SIG-M5 treated with dmso at 0.1 percent for 504 hours (cell line): ENCODE results near the gene CMTM4.
"Not testable (repeated sequence)": the region's sequence is repeated elsewhere in the genome, so short reads cannot be mapped to it uniquely, and the experiment has no call there.

Source experiments
- DNase-seq: peaks from one replicate; lab custom pipeline; 2025; ENCODE audit not compliant: unreplicated experiment; lab: John Stamatoyannopoulos, UW

The CMTM4 gene

DNA sequence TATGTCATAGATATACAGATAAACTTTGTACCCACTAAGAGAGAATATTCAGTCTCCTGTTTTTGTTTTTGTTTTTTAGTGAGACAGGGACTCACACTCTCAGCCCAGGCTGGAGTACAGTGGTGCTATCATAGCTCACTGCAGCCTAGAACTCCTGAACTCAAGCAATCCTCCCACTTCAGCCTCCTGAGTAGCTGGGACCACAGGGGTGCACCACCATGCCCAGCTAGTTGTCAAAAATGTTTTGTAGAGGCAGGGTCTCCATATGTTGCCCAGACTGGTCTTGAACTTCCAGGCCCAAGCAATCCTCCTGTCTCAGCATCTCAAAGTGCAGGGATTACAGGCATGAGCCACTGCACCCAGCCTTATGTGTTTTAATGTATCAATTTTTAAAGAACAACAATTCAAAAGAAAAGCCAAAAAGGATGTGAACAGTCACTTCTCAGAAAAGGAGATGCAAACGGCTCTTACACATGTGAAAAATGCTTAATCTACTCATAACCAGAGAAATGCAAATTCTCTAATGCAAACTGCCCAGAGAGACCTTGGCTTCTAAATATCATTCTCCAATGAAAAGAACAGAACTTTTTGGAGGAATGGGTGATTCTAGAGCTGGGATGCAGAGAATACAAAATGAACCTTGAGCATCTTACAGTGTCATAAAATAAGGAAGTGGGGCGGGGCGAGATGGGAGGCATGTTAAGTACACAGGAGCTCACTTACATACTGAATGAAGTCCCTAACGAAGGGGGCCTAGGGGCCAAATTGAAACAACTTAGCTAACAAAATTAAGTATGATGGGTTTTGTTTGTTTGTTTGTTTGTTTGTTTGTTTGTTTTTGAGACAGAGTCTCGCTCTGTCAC is 99.3 kb downstream of the CMTM4 start:
- DNase-seq, result no peak

DNA sequence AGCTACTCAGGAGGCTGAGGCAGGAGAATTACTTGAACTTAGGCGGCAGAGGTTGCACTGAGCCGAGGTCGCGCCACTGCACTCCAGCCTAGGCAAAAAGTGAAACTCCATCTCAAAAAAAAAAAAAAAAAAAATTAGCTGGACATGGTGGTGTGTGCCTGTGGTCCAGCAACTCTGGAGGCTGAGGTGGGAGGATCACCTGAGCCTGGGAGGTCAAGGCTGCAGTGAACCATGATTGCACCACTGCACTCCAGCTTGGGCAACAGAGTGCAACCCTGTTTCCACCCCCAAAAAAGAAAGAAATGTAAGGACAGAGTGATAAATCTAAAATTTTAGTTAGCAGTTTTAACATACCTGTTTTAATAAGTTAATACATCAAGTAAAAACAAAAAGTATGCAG is 100.0 kb downstream of the CMTM4 start:
- not testable (repeated sequence) for DNase-seq

DNA sequence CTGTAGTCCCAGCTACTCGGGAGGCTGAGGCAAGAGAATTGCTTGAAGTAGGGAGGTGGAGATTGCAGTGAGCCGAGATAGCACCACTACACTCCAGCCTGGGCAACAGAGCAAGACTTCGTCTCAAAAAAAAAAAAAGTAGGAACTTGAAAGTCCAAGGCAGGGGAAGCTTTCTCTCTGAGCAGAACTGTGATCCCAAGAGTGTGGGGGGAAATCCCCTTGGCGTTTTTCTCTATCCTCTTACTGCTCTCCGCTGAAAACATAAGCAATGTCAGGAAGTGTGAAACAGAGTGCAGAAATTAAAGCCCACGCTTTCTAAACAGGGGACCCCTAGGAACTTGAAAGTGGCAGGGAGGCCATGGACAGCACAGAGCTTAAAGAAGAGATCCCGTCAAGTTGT is 101.8 kb downstream of the CMTM4 start:
- DNase-seq, result no peak

DNA sequence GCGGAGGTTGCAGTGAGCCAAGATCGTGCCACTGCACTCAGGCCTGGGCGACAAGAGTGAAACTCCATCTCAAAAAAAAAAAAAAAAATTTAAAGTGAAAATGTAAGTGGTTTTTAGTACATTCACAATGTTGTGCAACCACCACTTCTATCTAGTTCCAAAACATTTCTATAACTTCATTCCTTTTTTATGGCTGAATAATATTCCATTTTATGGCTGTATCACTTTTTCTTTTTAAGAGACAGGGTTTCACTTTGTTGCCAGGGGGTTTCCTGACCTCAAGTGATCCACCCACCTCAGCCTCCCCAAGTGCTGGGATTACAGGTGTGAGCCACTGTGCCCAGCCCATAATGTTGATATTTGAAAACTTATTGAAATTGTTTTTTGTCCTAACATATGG is 103.7 kb downstream of the CMTM4 start:
- DNase-seq, result no peak

DNA sequence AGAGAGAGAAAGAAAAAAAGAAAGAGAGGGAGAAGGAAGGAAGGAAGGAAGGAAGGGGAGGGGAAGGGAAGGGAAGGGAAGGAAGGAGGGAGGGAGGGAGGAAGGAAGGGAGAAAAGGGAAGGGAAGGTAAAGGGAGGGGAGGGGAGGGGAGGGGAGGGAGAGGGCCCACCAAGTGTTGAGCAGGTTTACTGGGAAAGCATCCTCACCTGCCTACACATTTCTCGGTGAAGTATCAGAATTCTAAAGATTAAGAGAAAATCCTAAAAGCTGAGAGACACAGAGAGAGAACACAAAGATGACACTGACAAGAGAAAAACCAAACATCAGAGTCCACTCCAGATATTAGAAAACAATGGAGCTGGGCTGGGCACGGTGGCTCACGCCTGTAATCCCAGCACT is 104.3 kb downstream of the CMTM4 start:
- no peak for DNase-seq

DNA sequence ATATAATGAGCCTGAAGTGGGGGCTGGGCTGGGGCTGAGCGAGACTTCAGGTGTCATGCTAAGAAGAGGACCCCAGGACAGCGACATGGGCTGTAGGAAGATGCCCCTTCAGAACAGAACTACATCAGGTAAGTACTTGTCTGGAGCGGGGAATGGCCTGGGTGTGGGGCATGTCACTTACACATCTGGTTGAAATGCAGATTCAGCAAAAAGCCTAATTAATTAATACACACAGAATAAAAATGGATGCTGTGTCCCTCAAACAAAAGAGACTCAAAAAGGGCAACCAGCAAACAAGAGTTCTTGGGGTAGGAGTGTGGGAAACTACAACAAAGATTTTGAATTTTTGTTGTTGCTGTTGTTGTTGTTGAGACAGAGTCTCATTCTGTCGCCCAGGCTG is 105.5 kb downstream of the CMTM4 start:
- no peak for DNase-seq

DNA sequence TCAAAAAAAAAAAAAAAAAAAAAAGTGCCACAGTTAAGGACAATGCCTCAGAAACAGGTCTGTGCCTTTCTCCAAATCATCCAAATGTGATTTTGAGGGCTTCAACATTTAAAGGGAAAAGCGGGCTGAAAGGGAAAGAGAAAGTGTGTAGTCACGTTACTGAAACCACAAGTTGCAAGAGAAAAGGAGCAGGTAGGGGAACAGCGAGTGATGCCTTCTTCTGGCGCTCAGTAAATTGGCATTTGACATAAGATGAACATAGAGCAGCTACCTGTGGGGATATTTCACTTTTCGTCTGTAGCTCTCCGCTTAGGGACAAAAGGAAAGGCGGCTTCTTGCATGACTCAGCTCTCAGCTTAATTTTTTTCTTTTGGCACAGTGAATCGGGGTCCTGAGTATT is 106.2 kb downstream of the CMTM4 start:
- DNase-seq, result no peak

DNA sequence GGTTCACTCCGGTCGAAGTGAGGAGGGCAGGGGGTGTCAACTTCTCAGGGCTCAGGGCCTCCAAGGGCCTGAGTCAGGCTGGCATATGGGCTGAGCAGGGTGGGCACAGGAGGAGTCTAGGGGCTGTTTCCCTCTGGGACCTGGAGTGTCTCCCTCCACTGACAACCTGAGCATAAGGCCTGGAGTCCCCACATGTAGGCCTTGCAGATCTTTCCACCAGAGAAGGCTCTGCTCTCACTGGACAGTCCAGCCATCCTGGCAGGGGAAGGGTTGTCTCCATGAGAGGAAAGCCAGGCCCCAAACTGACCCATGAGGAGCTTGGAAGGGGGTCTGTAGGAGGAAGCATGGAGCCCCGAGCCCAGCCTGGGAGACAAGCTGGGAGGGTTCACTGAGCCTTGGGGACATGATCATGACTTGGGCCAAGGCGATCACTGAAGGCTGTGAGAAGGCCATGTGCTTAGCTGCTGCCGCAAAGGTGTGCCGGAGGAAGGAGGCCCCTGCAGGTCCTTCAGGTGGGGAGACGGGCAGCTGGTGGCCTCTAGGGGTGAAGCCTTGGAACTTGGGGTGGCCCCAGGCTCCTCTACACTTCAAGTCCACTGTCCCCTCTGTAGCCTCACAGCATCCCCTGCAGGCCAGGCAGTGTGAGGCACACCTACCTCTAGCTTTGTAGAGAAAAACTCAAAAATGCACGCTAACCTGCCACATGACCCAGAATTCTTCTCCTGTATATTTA is 107.4 kb downstream of the CMTM4 start:
- DNase-seq, result no peak

DNA sequence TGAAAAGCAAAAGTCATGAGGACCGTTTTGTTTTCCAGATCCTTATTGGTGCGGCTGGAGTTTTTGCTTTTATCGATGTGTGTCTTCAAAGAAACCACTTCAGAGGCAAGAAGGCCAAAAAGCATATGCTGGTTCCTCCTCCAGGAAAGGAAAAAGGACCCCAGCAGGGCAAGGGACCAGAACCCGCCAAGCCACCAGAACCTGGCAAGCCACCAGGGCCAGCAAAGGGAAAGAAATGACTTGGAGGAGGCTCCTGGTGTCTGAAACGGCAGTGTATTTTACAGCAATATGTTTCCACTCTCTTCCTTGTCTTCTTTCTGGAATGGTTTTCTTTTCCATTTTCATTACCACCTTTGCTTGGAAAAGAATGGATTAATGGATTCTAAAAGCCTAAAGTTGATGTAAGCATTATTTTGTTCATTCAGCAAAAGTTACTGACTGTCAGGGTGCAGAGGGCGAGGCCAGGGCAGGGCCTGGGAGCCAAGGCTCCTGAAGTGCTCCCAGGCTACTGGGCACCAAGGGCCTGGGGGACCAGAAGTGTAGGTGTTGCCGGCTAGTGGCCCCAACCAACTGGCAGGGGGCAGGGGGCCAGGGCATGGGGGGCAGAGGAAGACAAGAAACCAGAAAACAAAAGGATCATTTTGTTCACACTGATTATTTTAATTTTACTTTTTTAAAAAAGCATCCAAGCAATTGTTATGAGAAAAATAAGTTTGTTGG is 108.5 kb downstream of the CMTM4 start:
- DNase-seq, result no peak

DNA sequence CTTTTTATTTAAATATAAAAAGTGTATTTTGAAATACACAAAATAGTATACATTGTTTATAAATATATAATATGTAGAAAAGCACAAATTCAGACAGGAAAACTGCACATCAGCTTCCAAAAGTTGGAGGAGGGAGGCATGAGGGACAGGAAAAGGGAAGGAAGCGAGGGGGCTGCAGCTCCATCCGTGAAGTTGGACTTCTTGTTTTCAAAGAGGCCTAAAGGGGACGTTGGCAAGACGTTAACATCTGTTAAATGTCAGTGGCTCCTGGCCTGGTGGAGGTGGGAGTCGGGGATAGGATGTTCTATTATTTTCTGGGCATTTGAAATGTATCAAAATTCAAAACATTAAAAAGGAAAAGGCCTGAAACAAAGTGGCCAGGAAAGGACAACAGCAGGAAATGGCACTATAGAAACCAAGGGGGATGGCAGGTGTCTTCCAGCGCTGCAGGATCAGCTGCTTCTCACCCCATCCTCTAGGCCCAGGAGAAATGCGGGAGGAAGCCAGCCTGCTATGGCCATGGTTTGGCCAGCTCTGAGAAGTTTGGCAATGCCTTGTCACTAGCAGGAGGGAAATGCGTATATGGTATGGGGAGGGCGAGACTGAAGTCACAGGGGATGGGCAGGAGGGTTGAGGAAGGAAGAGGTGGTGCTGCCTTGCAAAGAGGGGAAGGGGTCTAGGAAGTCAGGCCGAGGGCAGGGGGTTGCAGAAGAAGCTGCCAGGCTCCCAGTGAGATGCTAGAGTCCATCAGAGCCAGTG is 110.9 kb downstream of the CMTM4 start:
- DNase-seq, result no peak

DNA sequence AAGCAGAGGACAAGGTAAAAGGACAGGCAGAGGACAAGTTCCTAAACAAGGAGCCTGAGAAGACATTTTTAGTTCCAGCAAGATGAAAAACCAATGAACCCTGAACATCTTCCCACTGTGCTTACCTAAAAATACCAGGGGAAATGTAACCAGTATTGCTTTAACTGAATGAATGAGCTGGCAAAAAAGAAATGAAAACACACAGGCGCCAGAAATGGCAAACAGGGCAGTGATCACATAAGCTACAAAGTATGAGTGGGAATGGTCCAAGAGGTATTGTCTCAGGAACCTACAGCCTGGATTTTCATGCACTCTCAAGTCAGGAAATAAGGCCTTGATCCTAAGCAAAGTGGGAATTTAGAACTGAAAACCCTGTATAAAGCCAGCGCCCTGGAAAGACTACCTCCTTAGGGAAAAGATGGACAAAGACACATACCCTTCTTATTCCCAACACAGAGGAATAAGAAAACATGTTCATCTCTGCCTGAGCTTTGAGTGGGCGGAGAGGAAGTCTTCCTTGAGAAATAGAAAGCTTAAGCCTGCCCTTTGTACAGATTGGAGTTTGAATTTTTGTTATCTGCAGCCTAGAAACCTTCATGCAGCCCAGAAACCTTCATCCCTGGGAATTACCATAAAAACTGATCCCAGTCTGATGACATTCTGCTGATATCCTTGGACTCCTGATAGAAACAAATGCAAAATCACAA is 115.1 kb downstream of the CMTM4 start:
- DNase-seq, result no peak

DNA sequence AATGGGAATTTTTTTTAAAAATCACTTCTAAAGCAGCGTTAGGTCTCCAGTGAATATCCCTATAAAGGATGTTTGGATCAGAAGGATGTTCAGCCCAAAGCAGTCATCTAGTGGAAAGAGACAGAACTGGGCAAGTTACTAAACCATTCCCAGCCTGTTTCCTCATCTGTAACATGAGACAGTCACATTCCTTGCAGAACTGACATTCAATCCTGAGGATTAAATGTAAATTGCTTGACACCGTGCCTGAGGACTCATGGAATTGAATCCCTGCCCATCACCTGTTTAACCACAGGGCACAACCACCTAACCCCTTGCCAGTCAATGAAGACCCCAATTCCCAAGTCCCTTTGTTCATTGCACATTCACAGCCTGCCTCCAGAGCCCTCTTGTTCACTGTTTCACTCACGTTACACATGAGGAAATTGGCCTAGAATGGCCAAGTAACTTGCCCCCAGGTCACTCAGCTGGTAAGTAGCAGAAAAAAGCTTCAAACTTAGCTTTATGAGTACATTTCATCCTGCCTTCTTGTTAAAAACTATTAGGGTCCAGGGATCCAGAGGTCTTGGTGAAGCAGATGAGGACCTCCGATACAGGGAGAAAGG is 115.8 kb downstream of the CMTM4 start:
- peak; percentile 12 for DNase-seq

DNA sequence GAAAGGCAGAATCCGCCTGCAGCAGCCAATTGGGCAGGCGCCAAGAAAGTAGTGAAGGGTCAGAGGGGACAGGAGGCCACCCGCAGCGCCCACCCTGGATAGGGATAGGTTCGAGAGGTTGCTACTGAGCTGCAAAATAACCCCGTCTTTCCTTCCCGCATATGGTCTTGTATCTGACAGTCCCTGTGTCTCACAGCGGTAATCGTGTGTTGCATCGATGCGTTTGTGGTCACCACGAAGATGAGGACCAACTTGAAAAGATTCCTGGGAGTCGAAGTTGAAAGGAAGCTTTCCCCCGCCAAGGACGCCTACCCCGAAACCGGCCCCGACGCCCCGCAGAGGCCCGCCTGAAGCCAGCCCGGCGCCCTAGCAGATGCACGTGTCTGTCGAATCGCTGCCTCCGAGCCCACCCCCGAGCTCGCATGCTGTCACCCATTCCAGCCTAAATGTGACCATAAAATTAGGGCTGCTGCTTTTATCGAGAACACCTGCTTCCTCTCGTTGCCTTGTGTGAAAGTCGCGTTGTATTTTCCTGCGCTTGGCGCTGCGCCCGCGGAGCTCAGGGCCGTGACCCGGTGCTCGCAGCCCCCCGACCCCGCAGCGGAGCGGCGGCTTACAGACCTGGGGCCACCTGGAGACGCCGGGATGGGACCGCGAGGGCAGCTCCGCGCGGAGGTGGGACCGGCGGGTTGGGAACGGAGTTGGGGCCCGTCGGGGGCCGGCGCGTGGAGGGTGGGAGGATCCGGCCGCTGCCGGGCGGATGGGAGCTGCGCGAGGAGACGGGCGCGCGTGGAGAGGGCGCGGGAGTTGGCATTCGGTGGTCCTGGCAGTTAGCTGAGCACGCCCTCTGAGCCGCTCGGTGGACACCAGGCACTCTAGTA is 117.7 kb downstream of the CMTM4 start, which contains the start of gene CMTM2:
Gene CMTM2 (plus strand): TSS at position 813 of the 881 bp plus-strand sequence. CDS start 145 bp downstream, outside the sequence.
- no peak for DNase-seq

DNA sequence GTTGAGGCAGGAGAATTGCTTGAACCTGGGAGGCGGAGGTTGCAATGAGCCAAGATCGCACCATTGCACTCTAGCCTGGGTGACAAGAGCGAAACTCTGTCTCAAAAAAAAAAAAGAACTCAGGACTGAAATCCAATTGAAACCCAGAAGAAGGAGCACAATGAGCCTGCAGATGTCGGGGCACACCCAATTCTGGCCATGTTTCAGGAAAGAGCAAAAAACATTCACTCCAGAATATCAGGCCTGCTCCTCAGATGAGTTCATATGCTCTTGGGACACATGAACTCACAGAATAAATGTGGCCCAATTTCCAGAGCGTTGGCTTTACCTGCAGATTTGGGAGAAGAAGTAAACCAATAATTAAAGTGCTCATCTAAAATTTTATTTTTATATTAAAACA is 120.2 kb downstream of the CMTM4 start:
- no peak for DNase-seq

DNA sequence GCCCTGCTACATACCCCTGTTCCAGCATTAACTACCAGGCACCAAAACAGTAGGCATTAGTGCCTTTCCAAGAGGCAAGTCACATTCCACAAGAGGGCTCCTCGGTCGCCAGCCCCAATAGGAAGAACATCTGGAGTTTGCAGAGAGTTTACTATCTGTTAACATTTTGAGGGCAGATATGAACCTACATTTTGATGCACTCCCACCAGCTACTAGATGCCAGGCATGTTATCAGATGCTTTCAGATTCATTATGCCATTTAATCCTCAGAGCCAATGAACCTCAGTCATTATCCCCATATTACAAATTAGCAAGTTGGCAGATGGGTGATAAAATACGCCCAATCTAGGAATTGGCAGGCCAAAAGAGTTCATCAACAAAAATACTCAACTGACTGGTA is 121.5 kb downstream of the CMTM4 start:
- no peak for DNase-seq

DNA sequence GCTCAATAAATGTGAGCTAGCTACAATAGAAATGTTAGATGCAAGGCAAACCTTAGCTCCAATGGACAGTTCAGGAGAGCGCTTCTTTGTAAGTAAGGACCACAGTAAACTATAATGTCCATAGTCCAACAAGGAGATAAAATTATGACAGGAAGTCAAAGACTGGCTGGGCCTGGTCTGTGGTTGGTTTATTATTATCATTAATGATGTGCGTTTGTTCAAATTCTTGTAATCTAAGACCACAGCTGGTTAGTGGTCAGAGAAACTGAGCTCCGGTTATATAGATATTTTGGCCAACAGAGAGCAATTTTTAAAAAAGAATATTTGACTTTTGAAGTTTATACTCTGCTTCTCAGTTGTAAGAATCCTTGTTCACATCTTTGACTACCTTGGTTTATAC is 122.0 kb downstream of the CMTM4 start:
- DNase-seq, result no peak

DNA sequence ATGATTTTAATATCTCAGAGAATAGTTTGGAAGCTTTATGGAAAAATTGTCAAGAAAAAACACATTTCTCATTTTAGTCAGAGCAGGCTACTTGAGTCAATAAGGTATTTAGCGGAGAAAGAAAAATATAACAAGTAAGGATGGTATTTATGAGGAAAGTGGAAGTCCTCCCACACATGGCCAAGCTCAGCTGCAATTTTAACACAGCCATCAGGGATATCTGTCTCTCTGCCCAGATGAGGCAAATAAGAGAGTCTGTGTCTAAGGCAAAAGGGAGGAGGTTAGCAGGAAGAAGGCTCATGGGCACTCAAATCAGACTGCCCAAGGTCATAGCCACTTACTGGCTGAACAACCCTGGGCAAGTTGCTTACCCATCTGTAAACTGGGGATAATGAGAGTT is 122.5 kb downstream of the CMTM4 start:
- no peak for DNase-seq

DNA sequence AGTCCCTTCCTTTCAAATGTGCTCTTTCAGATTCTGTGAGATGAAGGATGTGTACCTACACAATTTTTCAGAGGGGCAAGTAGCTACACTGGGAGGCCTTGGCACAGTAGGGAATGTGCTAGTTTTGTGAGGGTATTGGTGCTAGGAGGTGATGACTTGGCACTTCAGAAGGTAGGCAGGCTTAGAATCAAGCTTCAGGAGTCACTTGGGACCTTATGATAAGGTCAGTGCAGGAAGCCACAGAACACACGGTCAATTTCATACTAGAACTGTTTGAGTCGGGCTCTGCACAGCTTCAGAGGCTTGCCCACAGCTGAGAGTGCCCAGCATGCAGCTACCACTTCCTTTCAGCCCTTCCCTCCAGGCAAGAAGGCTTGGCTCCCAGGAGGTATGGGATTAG is 124.2 kb downstream of the CMTM4 start:
- DNase-seq, result no peak

DNA sequence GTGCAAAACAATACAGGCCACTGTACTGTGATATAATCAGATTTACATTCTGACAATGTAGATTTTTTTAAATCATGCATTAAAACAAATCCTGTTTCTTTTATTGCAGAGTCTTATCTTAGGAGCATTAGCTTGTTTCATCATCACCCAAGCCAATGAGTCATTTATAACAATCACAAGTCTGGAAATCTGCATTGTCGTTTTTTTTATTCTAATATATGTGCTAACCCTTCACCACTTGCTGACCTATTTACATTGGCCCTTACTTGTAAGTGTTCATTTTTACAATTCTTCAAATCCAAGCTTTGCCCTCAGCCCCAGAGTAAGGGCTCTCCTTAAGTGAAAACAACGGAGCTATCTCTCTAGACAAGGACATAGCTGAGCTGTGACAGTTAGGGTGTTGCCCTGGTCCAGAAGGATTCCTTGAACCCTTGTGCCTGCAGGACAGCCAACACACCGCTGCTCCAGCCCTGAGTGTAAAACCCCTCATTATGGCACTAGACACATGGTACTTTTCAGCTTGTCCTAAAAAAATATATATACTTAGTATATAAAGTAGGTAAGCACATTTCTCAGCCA is 126.6 kb downstream of the CMTM4 start:
- no peak for DNase-seq
